ENCODE results near the gene SOX2. TPM values are rescaled to one million over a fixed set of nuclear protein-coding genes. Genes with fewer than 3 reads are reported as not detected.

SOX2 gene
- total RNA-seq, 4 donors from 2014 or later = 21.3 to 54.8 (median 43.5) TPM

DNA sequence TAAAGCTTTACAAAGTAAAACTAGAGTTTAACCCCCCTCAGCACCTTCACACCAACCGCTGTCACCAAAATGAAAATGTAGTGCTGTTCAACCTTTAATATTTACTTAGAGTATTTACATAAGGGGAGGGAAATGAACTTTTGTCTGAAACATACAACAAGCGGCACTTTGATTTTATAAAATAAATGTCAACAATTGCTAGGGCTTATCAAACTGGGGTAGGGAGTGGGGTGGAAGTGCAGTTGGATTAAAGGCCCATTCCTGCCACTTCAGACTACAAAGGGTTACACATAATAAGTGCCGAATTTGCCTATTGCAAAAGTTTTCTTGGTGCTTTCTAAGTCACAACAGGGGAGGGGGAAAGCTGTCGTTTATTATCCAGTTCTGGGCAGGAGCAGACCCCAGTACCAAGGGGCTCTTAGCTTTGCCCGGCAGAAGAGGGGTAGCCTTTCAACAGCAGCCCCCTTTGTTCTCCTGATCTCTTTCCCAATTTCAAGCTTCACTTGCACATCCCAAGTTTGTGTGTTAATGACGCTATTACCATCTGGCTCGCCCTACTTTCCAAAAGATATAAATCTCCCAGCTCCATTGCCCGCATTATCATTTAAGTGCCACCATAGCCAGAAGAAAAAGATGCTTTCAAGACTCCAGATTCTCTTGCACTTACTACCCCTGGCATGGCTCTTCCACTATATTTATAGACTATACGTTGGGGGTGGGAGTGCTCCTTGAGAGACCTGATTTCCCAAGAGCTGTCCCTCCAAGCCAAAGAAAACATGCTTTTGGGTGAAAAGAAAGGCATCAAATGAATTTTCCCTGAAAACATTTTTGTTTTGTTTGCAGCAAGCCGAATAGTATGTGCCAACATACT is 17.0 kb downstream of the SOX2 start:
- H3K4me3 ChIP-seq = no peak overlapping the region
- DNase-seq = no peak
- no peak for TF ChIP-seq POLR2A (IDR thresholded peaks at IDR 0.05)
- TF ChIP-seq, protein P1, sequence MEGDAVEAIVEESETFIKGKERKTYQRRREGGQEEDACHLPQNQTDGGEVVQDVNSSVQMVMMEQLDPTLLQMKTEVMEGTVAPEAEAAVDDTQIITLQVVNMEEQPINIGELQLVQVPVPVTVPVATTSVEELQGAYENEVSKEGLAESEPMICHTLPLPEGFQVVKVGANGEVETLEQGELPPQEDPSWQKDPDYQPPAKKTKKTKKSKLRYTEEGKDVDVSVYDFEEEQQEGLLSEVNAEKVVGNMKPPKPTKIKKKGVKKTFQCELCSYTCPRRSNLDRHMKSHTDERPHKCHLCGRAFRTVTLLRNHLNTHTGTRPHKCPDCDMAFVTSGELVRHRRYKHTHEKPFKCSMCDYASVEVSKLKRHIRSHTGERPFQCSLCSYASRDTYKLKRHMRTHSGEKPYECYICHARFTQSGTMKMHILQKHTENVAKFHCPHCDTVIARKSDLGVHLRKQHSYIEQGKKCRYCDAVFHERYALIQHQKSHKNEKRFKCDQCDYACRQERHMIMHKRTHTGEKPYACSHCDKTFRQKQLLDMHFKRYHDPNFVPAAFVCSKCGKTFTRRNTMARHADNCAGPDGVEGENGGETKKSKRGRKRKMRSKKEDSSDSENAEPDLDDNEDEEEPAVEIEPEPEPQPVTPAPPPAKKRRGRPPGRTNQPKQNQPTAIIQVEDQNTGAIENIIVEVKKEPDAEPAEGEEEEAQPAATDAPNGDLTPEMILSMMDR (IDR thresholded peaks at IDR 0.05) = no peak
- no peak overlapping the region for H3K27ac ChIP-seq
- peaks cover 0 to 77% (median 19%) of the 10 kb centered on the region in 4 donors for H3K27me3 ChIP-seq
- H3K36me3 ChIP-seq = no peaks in the 10 kb centered on the region
- 28 to 38% methylated on average over 9 to 10 of the region's 10 CpGs for WGBS, 2 donors
- intact Hi-C loops (cut with DNase I) = no loop called here
- peaks cover 7 to 47% (median 20%) of the 10 kb centered on the region in 3 donors for H3K4me1 ChIP-seq
- no peaks in the 10 kb centered on the region for H3K9me3 ChIP-seq

DNA sequence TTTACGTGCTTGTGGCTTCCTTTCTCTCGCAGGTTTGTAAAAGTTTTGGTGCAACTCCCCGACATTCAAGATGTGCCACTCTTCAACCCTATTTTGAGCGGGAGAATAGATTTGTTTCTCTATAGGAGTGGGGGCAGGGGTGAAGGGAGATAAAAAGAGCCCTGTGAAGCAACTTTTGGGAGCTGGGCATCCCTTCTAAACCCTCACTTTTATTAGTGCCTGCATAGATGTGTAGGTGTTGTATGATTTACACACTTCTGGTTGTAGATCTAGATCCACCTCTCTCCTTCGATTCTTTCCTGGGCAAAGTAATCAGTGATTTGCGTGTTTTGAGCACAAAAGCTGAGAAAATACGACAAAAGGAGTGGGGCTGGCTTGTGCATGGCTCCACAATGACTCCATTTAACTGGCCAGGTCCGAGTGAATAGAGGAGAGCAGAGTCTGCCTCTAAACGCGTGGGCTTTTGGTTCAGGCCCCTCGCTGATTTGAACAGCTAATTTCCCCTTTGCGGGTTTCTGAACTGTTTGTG is 17.7 kb downstream of the SOX2 start:
- H3K36me3 ChIP-seq = no peaks in the 10 kb centered on the region
- H3K4me3 ChIP-seq = no peak overlapping the region
- intact Hi-C loops (cut with DNase I) = no loop called here
- no peak overlapping the region for H3K27ac ChIP-seq
- H3K27me3 ChIP-seq = peaks cover 0 to 70% (median 12%) of the 10 kb centered on the region in 4 donors
- DNase-seq = no peak
- no peaks in the 10 kb centered on the region for H3K9me3 ChIP-seq
- WGBS, 2 donors = 35 to 51% methylated on average over 12 of the region's 12 CpGs
- peaks cover 7 to 42% (median 20%) of the 10 kb centered on the region in 3 donors for H3K4me1 ChIP-seq
- no peak for TF ChIP-seq POLR2A (IDR thresholded peaks at IDR 0.05)
- TF ChIP-seq, protein P1 (IDR thresholded peaks at IDR 0.05) = no peak

DNA sequence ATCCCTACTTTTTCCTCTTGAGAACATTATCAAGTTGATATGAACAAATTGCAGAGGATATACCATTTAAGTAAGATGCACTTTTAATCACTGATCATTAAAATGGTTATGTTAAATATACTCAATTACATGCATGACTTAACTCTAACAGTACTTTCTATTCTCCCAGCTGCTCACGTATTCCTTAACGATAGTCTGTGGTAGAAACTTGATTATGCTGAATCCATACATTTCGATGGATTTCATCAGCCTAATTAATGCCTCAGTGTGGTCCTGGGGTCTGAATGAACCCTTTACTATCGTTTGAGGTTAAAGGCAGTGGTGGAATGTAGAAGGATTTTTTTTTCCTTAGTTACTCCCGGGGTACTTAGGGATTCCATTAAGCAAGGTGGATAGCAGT is 18.6 kb downstream of the SOX2 start:
- DNase-seq = no peak
- Histone ChIP-seq H3K27me3 (peaks cover 0 to 61% (median 6%) of the 10 kb centered on the region in 4 donors), H3K4me3 (no peak overlapping the region), H3K27ac (no peak overlapping the region), H3K36me3 (no peaks in the 10 kb centered on the region), H3K9me3 (no peaks in the 10 kb centered on the region), H3K4me1 (peaks cover 7 to 34% (median 17%) of the 10 kb centered on the region in 3 donors)
- WGBS, 2 donors = 37 to 61% methylated on average over 5 of the region's 5 CpGs
- TF ChIP-seq POLR2A (IDR thresholded peaks at IDR 0.05) = no peak
- TF ChIP-seq, protein P1 (IDR thresholded peaks at IDR 0.05) = no peak
- intact Hi-C loops (cut with DNase I) = no loop called here

DNA sequence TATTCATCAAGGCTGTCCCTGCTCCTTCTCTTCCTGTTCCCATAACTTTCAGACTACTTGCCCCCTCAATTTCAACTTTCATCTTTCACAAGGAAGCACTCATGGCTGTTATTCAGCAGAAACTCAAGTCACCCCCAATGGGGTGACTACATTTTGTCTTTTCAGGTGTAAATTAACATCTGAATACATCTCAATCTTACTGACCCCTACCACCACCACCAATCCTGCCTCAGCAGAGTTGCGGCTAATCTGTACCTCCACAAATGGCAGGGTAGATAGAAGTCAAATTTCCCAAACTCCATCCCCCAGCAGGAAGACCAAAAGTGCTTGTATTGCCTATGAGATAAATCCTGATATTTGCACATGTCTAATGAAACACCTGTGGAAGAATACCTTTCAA is 19.2 kb downstream of the SOX2 start:
- no peak for TF ChIP-seq POLR2A (IDR thresholded peaks at IDR 0.05)
- TF ChIP-seq, protein P1 (IDR thresholded peaks at IDR 0.05) = no peak
- no peak for DNase-seq
- no peaks in the 10 kb centered on the region for H3K9me3 ChIP-seq
- no peak overlapping the region for H3K27ac ChIP-seq
- WGBS, 2 donors = 64 to 86% methylated on average over 1 of the region's 1 CpG
- peaks cover 5 to 28% (median 11%) of the 10 kb centered on the region in 3 donors for H3K4me1 ChIP-seq
- H3K27me3 ChIP-seq = peaks cover 0 to 54% (median 3%) of the 10 kb centered on the region in 4 donors
- H3K4me3 ChIP-seq = no peak overlapping the region
- intact Hi-C loops (cut with DNase I) = no loop called here
- no peaks in the 10 kb centered on the region for H3K36me3 ChIP-seq

DNA sequence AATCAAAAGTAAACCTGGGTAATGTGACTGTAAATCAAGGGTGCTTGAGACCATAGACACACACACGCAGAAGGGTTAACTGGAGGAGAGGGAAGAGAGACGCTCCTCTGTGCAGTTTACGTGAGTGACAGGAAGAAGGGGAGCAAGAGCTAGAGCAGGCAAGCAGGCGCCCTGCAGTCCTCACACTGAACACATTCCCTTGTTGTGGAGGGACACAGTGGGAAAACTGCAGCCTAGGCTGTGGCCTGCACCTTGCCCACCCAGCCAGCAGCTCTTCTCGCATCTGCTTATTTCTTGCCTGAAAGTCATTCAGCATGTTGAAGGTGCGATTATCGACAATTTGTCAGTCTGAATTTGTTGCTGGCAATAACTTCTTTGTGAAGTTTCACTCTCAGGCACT is 24.2 kb downstream of the SOX2 start:
- WGBS, 2 donors = 73 to 78% methylated on average over 7 of the region's 7 CpGs
- Histone ChIP-seq H3K9me3 (no peaks in the 10 kb centered on the region), H3K4me3 (no peak overlapping the region), H3K27ac (no peak overlapping the region), H3K4me1 (no peaks in the 10 kb centered on the region), H3K27me3 (peaks cover 0 to 10% (median 0%) of the 10 kb centered on the region in 4 donors), H3K36me3 (no peaks in the 10 kb centered on the region)
- TF ChIP-seq, protein P1 (IDR thresholded peaks at IDR 0.05) = no peak
- TF ChIP-seq POLR2A (IDR thresholded peaks at IDR 0.05) = no peak
- intact Hi-C loops (cut with DNase I) = no loop called here
- DNase-seq = no peak

Measured in esophagus squamous epithelium (tissue), 5 donors.